KG1 (cell line): ENCODE data around the gene TRIM3.
"Not testable (repeated sequence)": the region's sequence is repeated elsewhere in the genome, so short reads cannot be mapped to it uniquely, and the experiment has no call there.

Experiments
- DNase-seq: peaks from one replicate; lab custom pipeline; 2025; lab: John Stamatoyannopoulos, UW

The TRIM3 gene

GRCh38 chr11:6473451-6474412 is at the start of gene TRIM3:
Gene TRIM3 (minus strand): TSS chr11:6473941. CDS start chr11:6465695, 8,246 bp downstream.
- no peak for DNase-seq

- DNase-seq = no peak
Measured at GRCh38 chr11:6523253-6523652, 49.5 kb upstream of the TRIM3 start.

GRCh38 chr11:6521946-6522345 is 48.2 kb upstream of the TRIM3 start:
- DNase-seq = not testable (repeated sequence)

DNA sequence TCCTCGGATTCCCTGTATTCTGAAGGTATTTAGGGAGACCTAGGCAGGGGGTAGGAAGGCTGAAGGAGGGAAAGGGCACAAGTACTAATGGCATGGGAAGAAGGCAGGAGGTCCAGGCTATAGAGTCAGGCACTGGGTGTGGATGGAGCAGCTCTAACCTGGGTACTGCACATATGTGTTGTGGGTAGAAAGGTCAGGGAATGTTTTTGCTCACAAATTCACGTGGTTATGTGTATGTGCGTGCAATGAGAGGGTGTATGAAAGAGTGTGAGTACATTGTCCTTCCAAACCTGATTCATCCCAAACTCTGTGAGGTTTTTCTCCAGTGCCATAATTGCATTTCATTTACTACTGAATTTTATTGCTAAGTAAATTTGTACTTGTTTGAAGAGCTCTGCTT is 46.5 kb upstream of the TRIM3 start:
- no peak for DNase-seq

GRCh38 chr11:6516865-6517264 is 43.1 kb upstream of the TRIM3 start:
- DNase-seq = no peak

DNA sequence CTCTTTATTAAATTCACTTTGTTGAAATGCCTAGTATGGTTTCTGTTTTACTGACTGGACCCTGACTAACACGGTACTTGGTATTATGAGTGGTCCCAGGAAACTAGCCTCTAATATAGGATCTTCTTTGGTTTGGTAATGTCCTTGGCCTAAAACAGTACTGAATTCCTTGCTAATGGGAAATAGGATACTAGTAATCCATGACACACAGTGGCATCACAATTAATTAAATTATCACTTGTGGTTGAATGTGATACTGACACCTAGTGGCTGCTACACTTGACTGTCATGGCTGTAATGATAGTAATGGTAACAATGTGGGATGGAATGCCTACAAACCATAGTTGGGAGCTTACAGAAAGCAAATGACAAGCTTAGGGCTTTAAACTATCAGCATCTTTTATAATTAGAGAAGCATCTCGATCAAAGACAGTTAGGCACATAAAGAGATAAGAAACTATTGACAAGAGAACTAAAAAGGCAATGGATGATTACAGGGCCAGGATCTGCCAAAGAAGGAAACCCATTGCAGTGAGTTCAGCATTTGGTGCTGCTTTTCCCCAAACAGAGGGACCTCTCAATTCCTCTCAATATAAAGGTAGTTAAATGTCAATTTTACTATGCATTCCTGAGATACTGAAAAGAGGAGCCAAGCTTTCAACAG is 32.0 kb upstream of the TRIM3 start:
- DNase-seq = no peak

DNA sequence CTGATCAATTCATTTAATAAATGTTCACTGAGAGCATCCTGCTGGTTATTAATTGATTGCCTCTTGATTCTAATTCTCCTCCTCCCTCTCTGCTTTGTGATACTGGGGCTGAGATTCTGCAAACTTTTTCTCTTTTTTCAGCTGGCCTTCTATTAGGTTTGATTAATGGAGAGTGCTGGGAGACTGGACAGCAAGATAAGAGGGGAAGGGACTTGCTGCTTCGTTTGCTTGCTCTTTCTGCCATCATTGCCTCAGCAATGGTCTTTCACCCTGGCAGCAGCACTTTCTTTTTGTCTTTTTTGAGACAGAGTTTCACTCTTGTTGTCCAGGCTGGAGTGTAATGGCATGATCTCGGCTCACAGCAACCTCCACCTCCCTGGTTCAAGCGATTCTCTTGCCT is 30.4 kb upstream of the TRIM3 start:
- no peak for DNase-seq

DNA sequence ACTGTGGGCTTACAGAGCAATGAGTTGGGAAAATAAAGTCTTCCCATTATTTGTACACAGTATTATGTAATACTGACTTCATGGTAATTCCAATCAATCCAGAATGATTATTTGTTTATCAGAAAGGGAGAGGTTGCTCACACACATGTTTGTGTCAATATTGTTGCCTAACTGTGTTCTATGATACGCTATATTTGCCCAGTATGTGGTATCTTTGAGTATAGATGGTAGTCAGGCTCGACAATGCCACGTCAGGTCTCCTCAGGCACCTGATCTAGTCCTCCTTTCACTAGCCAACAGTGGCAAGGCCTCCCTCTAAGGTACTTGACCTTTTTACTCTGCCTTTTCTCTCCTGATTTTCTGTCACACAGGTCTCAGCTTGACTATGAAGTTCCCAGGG is 28.6 kb upstream of the TRIM3 start:
- no peak for DNase-seq

DNA sequence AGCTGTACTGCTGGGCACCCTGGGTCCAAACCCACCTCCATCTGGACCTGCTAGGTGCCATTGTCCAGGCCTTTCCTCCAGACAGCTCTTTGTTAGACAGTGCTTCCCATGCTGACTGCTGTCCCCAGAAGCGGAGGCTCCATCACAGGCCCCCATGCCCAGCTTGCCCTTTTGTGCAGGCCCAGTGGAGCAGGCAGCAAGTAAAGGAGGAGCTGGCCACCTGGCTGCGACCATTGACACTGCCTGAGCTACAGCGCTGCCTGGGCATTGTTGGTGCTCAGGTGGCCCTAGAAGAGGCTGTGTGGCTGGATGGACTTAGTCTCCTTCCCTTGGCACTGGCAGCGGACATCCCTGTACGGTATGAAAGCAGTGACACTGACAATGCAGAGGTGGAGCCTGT is 24.8 kb upstream of the TRIM3 start:
- DNase-seq = no peak

DNA sequence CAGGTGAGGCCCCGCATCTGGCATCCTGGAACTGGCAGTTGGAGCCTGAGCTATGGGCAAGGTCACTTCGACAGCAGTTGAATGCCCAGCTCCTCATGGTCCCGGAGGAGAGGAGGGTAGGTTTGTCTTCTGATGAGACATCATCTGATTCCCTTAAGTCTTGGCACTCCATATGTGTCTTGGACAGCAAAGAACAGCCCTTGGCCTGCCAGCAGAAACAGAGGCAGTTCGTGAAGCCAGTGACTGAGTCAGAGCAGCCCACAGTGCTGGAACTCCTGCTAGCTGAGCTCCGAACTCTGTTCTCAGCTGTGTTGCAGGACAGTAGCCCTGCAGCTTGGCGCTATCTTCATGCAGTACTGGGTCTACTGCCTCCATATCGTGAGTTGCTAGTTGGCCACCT is 24.4 kb upstream of the TRIM3 start:
- no peak for DNase-seq

DNA sequence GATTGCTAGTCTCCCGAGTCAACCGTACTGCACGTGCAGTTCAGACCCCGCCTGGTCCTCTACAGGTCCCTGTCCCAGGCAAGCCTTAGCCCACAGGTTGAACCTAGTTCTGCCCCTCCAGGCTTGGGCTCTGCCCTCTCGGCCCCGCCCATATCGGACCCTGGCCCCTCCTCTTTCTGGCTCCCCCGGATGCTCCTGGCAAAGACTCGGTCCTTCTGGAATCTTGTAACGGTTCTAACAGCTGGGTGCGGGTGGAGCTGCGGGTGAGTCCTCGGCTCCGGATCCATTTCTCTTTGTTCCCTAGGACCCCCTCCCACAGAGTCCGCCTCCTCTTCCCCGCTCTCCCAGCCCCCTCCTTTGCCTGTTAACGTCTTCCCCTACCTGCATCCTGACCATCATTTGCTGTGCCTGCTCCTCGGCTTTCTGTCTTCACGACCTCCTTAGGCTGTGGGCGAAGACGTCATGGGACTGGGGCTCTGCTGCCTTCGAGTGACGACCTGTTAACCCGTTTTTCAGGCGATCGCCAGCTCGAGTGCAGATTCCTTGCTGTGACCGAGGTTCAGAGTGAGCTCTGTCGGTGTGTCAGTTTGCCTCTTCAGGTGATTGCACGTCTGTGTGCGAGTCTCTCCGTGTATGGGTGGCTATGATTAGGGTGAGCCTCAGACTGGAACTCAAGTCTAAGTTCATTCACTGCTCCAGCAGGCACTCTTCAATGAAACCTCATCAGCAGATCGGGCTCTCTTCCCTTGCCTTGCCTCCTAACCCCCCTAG is 23.5 kb upstream of the TRIM3 start, which contains the start of gene DNHD1:
Gene DNHD1, plus strand, starts transcription at position 212 of the 771 bp plus-strand sequence. CDS start 936 bp downstream, outside the sequence.
- DNase-seq = no peak

GRCh38 chr11:6489306-6489705 is 15.6 kb upstream of the TRIM3 start:
- no peak for DNase-seq

GRCh38 chr11:6488821-6489220 is 15.1 kb upstream of the TRIM3 start:
- no peak for DNase-seq

GRCh38 chr11:6488342-6488741 is 14.6 kb upstream of the TRIM3 start:
- no peak for DNase-seq

- DNase-seq = no peak
Measured at GRCh38 chr11:6486938-6487337, 13.2 kb upstream of the TRIM3 start.

DNA sequence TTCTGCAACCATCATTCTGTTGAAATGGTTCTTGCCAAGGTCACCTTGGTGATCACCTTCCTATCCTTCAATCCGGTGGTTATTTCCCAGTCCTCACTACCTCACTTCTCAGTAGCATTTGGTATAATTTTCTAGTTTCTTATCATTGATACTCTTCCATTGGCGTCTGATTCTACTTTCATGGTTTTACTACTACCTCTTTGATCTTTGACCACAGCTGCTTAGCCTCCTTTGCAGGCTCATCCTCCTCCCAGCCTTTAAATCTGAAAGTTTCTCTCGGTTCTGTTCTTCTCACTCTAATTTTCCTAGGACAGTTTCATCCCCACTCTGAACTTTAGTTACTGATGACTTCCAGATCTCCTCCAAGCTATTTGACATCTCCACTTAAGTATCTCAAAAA is 12.5 kb upstream of the TRIM3 start:
- DNase-seq = no peak

DNA sequence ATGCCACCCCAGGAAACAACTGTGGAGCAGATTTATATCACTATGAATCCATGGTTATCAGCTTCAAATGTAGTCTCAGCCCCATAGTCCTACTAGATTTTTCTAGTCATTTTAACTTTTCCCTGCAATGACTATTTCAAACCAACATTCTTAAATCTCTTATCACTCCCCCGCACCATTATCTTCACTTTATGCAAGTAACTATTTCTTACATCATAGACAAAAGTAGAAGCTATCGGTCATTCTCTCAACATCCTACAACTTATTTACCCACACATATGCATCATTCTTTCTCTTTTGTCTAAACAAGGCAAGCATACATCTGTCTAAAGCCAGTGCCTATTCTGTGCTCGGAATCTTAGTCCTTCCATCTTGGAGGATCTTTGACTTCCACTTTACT is 11.9 kb upstream of the TRIM3 start:
- DNase-seq = no peak

DNA sequence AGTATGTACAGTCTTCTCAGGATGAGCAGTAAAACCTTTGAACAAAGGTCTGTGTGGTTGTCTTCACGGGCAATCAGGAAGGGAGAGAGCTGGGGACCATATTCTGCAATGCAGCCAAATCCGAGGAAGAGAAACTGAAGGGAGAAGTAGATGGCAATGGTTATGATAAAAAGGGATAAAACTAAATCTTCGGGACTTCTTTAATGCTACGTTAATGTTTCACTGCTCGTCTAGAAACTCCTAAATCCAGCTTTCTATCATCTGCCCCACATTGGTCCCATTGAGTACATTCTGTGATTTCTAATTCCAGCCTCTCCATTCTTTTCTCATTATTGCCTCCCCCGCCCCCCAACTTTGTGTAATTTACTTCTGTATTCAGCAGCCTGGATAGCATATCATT is 9.3 kb upstream of the TRIM3 start:
- no peak for DNase-seq

DNA sequence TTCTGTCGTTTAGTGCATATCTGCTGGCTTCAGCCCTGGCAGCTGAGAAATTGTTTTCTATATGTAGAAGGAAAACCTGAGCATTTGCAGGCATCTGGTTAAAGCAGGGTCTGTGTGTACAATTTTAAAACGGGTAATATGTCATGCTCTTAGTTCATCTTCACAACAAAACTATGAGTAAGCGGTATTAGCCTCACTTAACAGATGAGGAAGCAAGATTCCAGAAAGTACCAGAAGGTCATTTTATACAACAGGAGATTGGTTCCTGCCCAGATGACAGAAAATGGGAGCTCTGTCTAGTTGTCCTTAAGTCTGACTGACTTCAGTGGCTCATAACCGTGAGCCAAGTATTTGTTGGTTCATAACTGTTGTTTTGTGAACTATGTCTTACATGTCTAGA is 8.7 kb upstream of the TRIM3 start:
- DNase-seq = no peak

DNA sequence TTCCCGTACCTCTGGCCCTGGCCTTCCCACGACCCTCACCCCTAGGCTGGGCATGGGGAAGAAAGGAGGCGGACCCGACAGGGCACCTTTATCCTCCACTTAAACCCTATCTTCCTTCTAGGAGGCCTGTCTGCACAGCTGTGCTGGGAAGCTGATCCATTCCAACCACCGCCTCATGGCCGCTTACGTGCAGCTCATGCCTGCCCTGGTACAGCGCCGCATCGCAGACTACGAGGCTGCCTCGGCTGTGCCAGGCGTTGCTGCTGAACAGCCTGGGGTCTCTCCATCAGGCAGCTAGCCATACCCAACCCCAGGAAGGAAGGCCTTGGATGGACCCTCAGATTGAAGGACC is 8.2 kb upstream of the TRIM3 start:
- no peak for DNase-seq

DNA sequence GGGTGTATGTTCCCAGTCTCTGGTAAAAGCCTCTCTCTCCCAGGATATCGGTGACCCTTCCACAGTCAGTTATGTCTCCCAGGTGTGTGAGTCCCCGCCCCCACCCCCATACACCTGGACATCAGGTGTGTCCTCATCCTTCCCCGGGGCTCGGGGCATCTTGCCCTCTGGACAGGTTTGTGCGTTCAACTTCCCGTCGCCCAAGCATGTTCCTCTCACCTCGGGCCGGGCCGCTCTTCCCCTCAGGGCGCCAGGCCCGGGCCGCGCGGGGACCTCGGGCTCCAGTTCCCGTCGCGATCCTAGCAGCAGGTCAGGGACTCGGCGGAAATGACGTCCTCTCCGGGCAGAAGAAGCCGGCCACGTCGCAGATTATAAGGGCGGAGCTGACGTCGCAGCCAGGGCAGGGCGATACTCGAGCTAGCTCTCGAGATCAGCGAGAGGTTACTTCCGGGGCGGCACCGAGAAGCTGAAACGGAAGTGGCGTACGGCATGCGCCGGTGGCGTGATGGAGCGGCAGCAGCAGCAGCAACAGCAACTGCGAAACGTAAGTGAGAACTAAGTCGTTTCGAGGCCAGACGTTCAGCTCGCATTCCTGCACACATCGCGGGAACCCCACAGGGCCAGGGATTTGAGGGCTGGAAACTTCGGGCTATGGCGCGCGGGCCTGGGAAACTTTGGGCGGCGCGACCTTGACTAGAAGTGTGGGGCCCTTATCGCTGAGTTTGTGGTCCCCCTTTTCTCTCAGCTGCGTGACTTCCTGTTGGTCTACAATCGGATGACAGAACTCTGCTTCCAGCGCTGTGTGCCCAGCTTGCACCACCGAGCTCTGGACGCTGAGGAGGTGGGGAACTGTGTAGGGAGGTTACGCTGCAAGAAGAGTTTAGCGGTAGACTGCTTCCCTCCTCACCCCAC is 7.5 kb upstream of the TRIM3 start, which contains the start of the genes ARFIP2 and TIMM10B:
Gene ARFIP2, minus strand, starts transcription at position 320 of the 912 bp plus-strand sequence. CDS start 910 bp downstream, outside the sequence.
Gene TIMM10B, plus strand, starts transcription at position 490 of the 912 bp plus-strand sequence. Its CDS starts 16 bp downstream, at position 506.
- DNase-seq = peak; percentile 87
